ENCODE results near the gene WDR93.

DNA sequence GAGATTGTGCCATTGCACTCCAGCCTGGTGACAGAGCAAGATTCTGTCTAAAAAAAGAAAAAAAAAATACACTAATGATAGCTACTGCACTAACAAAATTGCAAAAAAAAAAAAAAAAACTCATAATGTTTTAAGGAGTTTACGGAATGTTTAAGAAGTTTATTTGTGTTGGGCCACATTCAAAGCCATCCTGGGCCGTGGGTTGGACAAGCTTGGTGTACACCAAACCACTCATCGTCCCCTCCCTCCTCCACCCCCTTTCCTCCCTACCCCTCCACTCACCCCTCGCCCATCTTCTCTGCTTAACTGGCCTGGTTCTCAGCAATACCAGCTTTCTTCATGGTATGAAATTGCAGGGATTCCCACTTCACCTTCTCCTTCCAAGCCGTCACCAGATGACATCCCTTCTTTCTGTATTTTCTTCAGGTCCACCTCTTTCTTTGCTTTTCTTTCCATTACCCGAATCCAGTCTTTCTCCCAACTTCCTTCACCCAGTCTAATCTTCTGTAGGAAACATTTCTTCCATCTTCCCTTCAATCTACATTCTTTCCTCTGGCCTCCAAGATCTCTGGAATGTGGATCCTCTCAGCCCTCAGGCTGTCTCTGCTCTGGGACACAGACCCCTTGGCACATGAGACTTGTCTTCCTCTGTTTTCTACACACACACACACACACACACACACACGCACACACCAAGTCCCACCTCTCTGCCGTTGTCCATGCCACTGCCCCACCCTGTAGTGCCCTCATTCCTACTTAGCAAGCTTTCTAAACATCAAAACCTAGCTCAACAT lies 63.9 kb downstream of the WDR93 start:
- no peak for TF ChIP-seq POLR2A (IDR thresholded peaks at IDR 0.05; ENCODE audit: extremely low read depth, insufficient read length)
- TF ChIP-seq, protein P1, sequence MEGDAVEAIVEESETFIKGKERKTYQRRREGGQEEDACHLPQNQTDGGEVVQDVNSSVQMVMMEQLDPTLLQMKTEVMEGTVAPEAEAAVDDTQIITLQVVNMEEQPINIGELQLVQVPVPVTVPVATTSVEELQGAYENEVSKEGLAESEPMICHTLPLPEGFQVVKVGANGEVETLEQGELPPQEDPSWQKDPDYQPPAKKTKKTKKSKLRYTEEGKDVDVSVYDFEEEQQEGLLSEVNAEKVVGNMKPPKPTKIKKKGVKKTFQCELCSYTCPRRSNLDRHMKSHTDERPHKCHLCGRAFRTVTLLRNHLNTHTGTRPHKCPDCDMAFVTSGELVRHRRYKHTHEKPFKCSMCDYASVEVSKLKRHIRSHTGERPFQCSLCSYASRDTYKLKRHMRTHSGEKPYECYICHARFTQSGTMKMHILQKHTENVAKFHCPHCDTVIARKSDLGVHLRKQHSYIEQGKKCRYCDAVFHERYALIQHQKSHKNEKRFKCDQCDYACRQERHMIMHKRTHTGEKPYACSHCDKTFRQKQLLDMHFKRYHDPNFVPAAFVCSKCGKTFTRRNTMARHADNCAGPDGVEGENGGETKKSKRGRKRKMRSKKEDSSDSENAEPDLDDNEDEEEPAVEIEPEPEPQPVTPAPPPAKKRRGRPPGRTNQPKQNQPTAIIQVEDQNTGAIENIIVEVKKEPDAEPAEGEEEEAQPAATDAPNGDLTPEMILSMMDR (IDR thresholded peaks at IDR 0.05; ENCODE audit: low read depth, low read length) = no peak
